Heart left ventricle (tissue), 13 donors: ENCODE results near the gene NFIX.

Experiments
- CTCF ChIP-seq, 12 donors: fragments of 200-600 bp; sonication (generic) in 4 of 12; IDR thresholded peaks; one replicate each; pipeline versions ENCODE4 v1.5.0 to v1.8.0; 2018 to 2022; ENCODE audit warnings: antibody characterized with exemption in 12 of 12, mild to moderate bottlenecking in 5 of 12
- POLR2A ChIP-seq, 2 donors: fragments of 450-650 bp; IDR thresholded peaks; one replicate each; pipeline ENCODE4 v1.6.1; 2017; ENCODE audit warnings: antibody characterized with exemption in 2 of 2, mild to moderate bottlenecking in 2 of 2, moderate library complexity in 2 of 2
- donor health status: ischemic (EF 13 %, LVEDD 7.1; RV severe dilation, severe dysfunction).
- donor health status: DM: no; HTN: yes; CAD: no.
- donor health status: DM: no; HTN: no; CAD: no.
- donor health status: ischemic (EF 25% LVEDD 6.9; RV normal size, moderate dysfunction).
- donor health status: ischemic (EF 25% LVEDD 5.7; RV mildly dilated, moderate dysfunction).
- donor health status: ischemic (EF 35%, LVEDD 5.7; RV mildly dilated, moderate dysfunction).
- donor health status: nonischemic (EF 11% LVEDD 7.7; RV severe dilation, severe dysfunction).
- donor health status: DM: yes; HTN: yes; CAD: no.
- donor health status: PGD.
- donor health status: ischemic (EF 29% LVEDD 5.4; RV normal size, mild dysfunction).
- donor health status: nonischemic (EF 23%, LVEDD 6.1; RV moderate dilation, normal function).

DNA sequence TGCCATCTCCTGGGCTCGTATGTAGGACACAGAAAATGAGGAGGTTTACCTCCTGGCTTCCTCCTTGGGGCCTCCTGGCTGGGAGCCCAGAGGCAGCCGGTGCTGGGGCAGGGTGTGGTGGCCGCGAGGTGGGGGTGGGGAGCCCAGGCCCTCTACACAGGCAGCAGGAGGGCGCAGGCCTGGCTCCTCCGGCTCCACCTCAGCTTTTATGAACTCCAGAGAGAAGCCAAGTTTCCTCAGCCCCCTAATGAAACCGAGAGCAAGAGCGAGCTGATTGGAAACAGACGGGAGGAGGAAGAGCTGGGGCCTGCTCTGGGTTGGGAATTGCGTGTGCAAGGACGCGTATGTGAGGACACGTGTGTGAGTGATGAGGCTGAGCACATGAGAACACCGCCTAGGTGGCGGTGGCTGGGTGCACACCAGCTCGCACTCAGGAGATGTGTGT is 84.3 kb downstream of the NFIX start:
- peak in 1 of 12 donors; percentile 9 for TF ChIP-seq CTCF (IDR thresholded peaks at IDR 0.05)
- no peak for TF ChIP-seq POLR2A (IDR thresholded peaks at IDR 0.05)
